GM12892 (cell line): ENCODE measurements around the gene ABTB2.
"Not testable (repeated sequence)": the region's sequence is repeated elsewhere in the genome, so short reads cannot be mapped to it uniquely, and the experiment has no call there.

ENCODE experiments used
- POLR2A ChIP-seq: IDR thresholded peaks from 2 replicates; pipeline ENCODE4 v1.6.1; 2011; ENCODE audit warnings: low read depth, low read length, control low read depth
- POLR2AphosphoS5 ChIP-seq: IDR thresholded peaks from 2 replicates; pipeline ENCODE4 v1.6.1; 2011; ENCODE audit warnings: low read depth, low read length, control low read depth

GRCh38 chr11:34180814-34181165 lies 177.0 kb downstream of the ABTB2 start:
- not testable (repeated sequence) for TF ChIP-seq POLR2A, POLR2AphosphoS5
